Measurements from ENCODE around the gene SYT15. TPM values are rescaled to one million over a fixed set of nuclear protein-coding genes. Genes with fewer than 3 reads are reported as not detected.
A peak's percentile ranks its signal among the peaks of the same experiment; 100 is the strongest.
"Not testable (repeated sequence)": the region's sequence is repeated elsewhere in the genome, so short reads cannot be mapped to it uniquely, and the experiment has no call there.

Gene SYT15
- total RNA-seq, 1 donor: under 0.01 TPM

GRCh38 chr10:46559231-46559671, 19.7 kb upstream of the SYT15 start:
- no peak for TF ChIP-seq CTCF (IDR thresholded peaks at IDR 0.05; ENCODE audit: insufficient read depth, low read depth, low read length)
- no peak overlapping the region for H3K4me3 ChIP-seq (ENCODE audit: low read depth, low read length)
- no peak for DNase-seq (ENCODE audit: low read depth)

GRCh38 chr10:46560381-46560780, 18.5 kb upstream of the SYT15 start:
- H3K4me3 ChIP-seq (ENCODE audit: low read depth, low read length): no peak overlapping the region
- DNase-seq (ENCODE audit: low read depth): no peak
- no peak for TF ChIP-seq CTCF (IDR thresholded peaks at IDR 0.05; ENCODE audit: insufficient read depth, low read depth, low read length)

DNA sequence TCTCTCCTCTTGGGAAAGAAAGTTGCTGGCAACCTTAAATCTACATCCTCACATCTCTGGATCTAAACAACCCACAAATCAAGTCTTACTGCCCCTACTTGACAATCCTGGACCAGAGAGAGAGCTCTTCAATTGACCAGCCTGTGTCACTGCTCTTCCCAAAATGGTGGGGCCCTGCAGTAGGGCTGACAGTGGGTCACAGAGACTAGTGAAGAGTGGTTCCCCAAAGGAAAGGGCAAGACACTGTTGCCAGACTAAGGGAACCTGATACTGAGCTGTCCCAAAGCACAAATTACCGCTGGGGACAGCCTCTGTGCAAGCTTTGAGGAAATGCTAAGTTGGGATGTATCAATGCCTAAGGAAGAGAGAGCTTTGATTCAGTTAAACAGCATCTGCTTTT, 18.0 kb upstream of the SYT15 start:
- TF ChIP-seq CTCF (IDR thresholded peaks at IDR 0.05; ENCODE audit: insufficient read depth, low read depth, low read length): no peak
- H3K4me3 ChIP-seq (ENCODE audit: low read depth, low read length): no peak overlapping the region
- no peak for DNase-seq (ENCODE audit: low read depth)

GRCh38 chr10:46565591-46566332, 13.2 kb upstream of the SYT15 start:
- DNase-seq (ENCODE audit: low read depth): peak; percentile 70
- TF ChIP-seq CTCF (IDR thresholded peaks at IDR 0.05; ENCODE audit: insufficient read depth, low read depth, low read length): peak; percentile 67
- not testable (repeated sequence) for H3K4me3 ChIP-seq (ENCODE audit: low read depth, low read length)

- not testable (repeated sequence) for DNase-seq (ENCODE audit: low read depth); H3K4me3 ChIP-seq (ENCODE audit: low read depth, low read length)
Measured at GRCh38 chr10:46567151-46567550, 11.8 kb upstream of the SYT15 start.

DNA sequence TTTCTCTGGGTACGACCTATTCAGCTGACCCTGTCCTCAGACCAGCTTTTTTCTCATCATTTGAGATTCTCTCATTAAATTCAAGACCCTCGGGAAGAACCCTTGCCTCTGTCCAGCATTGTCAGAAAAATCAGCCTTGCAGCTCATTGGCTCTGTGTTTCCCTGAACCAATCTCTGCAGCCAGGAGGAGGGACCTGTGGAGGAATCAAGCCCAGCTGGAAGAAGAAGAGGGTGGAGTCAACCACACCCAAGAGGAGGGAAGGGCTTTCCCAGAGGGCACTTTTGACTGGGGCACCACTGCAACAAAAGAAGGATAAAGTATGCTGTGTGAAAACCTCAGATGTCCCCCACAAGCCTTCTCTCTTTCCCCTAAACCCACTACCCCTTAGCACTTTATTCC, 8.3 kb upstream of the SYT15 start:
- DNase-seq (ENCODE audit: low read depth); H3K4me3 ChIP-seq (ENCODE audit: low read depth, low read length): not testable (repeated sequence)

DNA sequence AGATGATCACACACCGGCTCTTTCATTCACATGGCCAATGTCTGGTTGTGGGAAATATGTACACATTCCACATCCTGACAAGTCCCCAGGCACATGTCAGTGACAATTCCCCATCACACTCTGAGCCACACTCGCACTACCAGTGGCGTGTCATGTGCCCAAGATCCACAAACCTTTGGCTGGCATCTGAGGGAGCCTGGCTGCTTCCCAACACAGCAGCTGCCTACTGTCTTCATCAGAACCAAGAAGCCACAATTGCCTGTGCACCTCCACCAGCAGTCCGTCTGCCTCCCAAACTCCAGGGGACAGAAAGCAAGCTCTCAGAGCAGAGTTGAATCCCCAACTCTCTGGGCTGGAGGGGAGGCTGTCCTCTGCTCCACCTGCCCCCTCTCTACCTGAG, 6.2 kb upstream of the SYT15 start:
- not testable (repeated sequence) for DNase-seq (ENCODE audit: low read depth); H3K4me3 ChIP-seq (ENCODE audit: low read depth, low read length)

GRCh38 chr10:46573314-46573713, 5.6 kb upstream of the SYT15 start:
- not testable (repeated sequence) for H3K4me3 ChIP-seq (ENCODE audit: low read depth, low read length); DNase-seq (ENCODE audit: low read depth)

DNA sequence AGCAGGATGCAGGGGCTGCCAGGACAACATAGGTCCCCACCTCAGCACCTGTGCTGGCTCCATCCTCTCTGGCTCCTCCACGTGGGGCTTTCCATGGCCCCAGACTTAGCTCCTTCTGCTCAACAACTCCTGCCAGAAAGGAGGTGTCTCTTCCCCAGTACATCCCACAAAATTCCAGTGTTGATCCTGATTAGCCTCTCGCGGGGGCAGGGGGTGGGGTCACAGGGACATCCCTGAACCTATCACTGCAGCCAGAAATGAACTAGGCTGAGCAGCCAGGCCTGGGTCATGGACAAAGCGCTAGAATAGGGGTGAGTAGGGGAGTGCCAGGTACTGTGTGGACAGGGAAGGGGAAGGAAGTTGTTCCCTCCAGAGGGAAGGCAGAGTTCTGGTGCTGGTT, 5.0 kb upstream of the SYT15 start:
- not testable (repeated sequence) for DNase-seq (ENCODE audit: low read depth); H3K4me3 ChIP-seq (ENCODE audit: low read depth, low read length)

DNA sequence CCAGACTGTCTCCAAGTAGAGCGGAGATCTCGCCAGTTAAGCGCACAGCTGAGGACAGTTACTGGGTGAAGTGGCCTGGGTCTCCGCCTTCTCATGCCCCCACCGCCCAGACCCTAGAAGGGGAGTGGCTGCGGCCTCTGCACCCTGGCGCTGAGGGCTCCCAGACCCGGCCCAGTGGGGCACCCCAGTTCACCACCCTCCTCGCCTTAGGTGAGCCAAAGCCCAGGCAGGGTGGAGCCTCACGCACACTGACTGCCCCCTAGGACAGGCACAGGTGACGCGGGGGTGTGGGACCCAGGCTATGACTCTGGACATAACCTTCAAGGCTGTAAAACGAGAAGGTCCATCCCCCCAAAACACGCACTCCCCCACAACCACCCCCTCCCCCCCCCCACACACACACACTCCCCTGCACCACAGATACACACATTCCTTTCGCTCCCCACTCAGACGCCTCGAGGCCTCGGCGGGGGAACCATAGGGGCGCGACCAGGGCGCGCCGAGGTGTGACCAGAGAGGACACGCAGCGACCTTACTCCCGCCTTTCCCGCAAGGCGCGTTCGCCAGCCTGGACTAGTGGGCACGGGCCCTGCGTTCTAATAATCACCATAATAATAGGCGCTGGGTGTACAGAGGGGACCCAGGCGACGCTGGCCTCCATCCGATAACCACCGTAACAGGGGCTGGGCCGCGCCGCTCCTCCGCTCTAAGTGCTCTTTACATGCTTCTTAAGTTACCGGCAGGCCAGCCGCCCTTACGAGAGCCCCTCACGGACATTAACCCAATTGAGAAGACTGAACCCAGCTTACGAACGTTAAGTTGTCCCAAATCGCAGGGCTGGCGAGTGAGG, 1.1 kb upstream of the SYT15 start:
- not testable (repeated sequence) for H3K4me3 ChIP-seq (ENCODE audit: low read depth, low read length); DNase-seq (ENCODE audit: low read depth)

- DNase-seq (ENCODE audit: low read depth); H3K4me3 ChIP-seq (ENCODE audit: low read depth, low read length): not testable (repeated sequence)
Measured at GRCh38 chr10:46579378-46579777, 450 bp downstream of the SYT15 start.

GRCh38 chr10:46581997-46582396, 3.1 kb downstream of the SYT15 start:
- H3K4me3 ChIP-seq (ENCODE audit: low read depth, low read length); DNase-seq (ENCODE audit: low read depth): not testable (repeated sequence)

DNA sequence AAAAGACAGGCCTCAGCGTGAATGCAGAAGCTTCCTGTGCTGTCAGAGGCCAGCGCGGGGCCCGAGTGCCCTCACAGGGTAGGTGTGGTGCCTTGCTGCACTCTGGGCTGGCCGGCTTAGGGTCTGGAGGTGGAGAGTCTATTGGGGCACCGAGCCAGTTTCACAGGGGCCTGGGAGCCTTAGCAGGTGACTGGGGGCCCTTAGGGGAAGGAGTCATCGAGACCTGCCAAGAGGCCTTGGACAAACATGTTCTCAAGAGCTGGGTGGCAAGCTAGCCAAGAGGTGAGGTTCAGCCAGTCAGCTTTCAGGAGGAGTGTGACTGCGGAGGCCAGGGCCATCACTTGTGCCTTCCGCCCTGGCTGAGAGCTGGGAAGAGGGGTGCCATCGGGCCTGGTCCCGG, 3.6 kb downstream of the SYT15 start:
- not testable (repeated sequence) for H3K4me3 ChIP-seq (ENCODE audit: low read depth, low read length); DNase-seq (ENCODE audit: low read depth)

GRCh38 chr10:46584196-46584595, 5.3 kb downstream of the SYT15 start:
- H3K4me3 ChIP-seq (ENCODE audit: low read depth, low read length); DNase-seq (ENCODE audit: low read depth): not testable (repeated sequence)
